Effector CD4-positive, alpha-beta T cell (primary cell): Measurements from ENCODE around the gene S100A6.
A peak's percentile ranks its signal among the peaks of the same experiment; 100 is the strongest.
"Not testable (repeated sequence)": the region's sequence is repeated elsewhere in the genome, so short reads cannot be mapped to it uniquely, and the experiment has no call there.

Source experiments
- DNase-seq: peaks from one replicate; pipeline ENCODE4 v3.0.0-alpha.2; 2020

S100A6 gene

DNA sequence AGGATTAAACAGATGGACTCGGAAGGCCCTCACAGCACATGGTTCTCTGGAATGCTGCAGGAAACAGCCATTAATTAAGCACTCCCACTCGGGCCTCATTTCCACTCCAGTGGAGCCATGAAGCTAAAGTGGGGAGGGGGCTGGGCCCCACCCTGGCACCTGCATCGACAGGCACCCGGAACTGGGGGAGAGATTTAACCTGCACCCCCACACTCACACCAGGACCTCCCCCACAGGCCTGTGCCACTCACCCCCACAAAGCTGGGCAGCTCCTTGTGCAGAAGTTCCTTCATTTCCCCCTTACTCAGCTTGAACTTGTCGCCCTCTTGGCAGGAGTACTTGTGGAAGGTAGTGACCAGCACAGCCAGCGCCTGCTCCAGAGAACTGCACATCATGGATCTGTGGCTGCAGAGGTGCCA, 27.7 kb upstream of the S100A6 start:
- DNase-seq = no peak

DNA sequence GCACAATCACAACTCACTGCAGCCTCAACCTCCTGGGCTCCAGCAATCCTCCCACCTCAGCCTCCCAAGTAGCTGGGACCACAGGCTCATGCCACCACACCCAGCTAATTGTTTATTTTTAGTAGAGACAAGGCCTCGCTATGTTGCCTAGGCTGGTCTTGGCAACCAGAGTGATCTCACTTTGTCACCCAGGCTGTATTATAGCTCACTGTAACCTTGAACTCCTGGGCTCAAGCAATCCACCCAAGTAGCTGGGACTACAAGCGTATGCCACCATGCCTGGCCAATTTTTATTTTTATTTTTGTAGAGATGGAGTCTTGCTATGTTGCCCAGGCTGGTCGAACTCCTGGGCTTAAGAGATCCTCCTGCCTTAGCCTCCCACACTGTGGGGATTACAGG, 26.2 kb upstream of the S100A6 start:
- DNase-seq = not testable (repeated sequence)

DNA sequence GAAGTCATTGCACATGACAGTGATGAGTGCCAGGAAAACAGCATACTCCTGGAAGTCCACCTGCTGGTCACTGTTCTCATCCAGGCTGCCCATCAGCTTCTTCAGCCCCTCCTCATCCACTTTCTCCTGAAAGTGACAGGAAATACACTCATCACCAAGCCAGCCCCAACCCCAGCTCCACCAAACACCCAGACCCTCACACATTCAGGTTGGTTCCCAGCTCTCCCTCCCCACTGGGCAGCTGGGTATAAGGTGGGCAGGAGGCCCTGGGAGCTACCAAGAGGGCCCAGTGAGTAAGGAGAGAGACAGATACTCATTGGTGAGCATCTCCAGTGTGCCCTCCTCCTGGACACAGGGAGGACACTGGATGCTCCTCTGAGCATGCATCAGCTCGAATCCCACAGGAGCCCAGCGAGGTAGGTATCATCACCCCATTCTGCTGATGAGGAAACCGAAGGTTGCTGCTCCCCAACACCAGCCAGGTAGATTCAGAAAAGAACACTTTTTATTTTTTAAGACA, 25.7 kb upstream of the S100A6 start:
- no peak for DNase-seq

GRCh38 chr1:153560771-153561465, 25.1 kb upstream of the S100A6 start:
- DNase-seq = no peak

DNA sequence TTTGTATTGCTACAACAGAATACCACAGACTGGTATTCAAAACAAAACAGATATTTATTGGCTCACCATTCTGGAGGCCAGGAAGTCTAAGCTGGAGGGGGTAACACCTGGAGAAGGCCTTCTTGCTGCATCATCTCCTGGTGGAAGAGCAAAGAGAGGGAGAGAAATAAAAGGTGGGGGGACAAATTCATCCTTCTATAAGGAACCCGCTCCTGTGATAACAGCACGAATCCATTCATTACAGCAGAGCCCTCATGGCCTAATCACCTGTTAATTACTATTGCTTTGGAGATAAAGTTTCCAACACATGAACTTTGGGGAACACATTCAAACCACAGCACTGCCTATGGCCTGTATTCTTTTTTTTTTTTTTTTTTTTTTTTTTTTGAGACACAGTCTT, 24.4 kb upstream of the S100A6 start:
- no peak for DNase-seq

- DNase-seq = no peak
Observed at GRCh38 chr1:153557877-153558276, 22.1 kb upstream of the S100A6 start.

DNA sequence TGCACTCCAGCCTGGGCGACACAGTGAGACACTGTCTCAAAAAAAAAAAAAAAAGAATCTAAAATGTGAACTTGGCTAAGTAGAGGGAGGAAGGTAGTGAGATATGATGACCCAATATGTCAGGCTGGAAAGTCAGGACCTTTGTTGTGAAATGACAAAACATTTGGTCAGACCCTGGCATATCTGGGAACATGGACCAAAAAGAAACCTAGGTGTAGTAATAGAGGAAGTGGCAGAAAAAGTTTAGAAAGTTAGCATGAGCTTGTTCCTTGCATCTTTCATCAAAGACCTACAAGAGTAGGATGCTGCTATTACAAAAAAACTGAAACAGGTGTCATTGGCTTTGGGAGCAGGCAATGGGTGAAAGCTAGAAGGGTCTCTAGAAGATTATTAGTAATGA, 20.6 kb upstream of the S100A6 start:
- no peak for DNase-seq

- no peak for DNase-seq
Observed at GRCh38 chr1:153553830-153554541, 18.2 kb upstream of the S100A6 start.

DNA sequence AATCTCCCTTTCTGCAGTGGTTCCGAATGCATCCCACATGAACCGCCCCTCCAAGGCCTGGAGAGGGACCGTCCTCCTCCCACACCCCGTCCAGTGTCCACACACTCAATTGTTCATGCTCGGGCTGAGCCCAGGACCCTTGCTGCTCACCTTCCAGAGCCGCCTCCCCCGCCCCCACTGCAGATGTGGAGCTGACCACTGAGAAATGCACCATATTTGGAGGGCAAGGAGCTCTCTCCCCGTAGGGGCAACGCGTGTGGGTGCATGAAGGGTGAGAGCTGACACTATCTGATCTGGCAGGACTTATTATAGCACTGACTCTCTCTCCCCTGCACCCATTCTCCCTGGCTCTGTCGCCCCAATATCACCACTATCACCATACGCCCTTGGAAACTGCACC, 17.3 kb upstream of the S100A6 start:
- DNase-seq = no peak

DNA sequence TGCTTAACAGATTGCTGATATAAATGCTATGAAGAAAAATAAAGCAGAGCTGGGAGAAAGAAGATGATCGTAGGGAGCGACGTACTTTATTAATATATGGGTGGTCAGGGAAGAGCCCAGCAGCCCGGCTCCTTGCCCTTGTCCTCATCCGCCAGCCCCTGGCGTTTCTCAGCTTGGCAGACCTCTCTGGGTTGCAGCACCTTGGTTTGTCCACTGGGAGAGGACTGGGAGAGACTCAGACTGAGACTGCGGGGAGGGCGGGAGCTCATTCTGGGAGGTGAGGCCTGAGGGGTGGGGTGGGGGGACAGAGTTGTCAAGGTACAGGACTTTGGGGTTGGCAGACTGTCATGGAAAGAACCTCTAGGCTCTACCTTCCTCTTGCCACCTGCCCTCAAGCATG, 16.5 kb upstream of the S100A6 start:
- DNase-seq = no peak

- no peak for DNase-seq
Observed at GRCh38 chr1:153550827-153551500, 15.2 kb upstream of the S100A6 start.

- no peak for DNase-seq
Observed at GRCh38 chr1:153550398-153550758, 14.6 kb upstream of the S100A6 start.

- DNase-seq = no peak
Observed at GRCh38 chr1:153549741-153550397, 14.1 kb upstream of the S100A6 start.

DNA sequence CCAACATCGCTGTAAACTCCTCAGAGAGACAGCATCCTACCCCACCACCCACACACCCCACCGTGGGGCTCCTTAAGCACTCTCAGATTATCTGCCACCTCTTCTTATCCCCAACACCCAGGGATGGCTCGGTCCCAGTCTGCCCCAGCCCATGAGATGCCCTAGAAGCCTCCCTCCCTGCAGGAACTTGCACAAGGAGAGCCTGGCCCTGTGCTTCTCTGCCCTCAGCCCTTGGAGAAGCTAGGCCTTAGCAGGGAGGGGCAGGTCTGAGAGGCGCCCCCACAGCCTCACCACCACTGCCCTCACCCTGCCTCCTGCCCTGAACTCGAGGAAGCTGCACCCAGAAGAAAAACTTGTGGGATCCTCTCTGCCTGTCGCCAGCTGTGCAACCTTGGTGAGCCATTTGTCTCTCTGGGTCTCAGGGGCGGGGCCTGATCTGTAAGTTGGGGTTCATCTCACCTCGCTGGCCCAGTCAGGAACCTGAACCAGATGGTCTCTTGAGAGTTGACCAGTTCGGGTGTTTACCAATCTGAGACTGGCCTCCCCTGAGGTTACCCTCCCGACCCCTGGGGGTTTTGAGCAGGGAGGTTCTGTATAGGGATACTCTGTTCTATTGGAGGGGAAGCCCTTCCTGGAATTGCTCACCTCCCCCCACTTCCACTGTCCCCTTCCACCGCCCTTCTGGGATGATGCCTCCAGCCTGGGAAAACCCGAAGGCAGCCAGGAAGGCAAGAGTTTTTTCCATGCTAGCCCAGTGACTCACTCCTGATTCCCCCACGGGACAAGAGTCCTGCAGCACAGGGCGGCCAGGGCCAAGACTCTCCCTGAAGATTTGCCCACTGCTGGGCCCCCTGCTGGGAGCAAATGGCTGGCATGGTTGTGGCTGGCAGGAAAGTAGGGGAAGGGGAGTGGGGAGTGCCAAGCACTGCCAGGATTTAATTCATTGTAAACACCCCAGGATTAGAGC, 13.2 kb upstream of the S100A6 start, which contains the start of gene S100A3:
TSS of gene S100A3 (minus strand) at position 537 of the 967 bp plus-strand sequence. CDS start 773 bp downstream, outside the sequence.
- DNase-seq = no peak

GRCh38 chr1:153547560-153548551, 12.1 kb upstream of the S100A6 start:
- no peak for DNase-seq

- DNase-seq = no peak
Observed at GRCh38 chr1:153546796-153547559, 11.2 kb upstream of the S100A6 start.

- no peak for DNase-seq
Observed at GRCh38 chr1:153546371-153546770, 10.6 kb upstream of the S100A6 start.

DNA sequence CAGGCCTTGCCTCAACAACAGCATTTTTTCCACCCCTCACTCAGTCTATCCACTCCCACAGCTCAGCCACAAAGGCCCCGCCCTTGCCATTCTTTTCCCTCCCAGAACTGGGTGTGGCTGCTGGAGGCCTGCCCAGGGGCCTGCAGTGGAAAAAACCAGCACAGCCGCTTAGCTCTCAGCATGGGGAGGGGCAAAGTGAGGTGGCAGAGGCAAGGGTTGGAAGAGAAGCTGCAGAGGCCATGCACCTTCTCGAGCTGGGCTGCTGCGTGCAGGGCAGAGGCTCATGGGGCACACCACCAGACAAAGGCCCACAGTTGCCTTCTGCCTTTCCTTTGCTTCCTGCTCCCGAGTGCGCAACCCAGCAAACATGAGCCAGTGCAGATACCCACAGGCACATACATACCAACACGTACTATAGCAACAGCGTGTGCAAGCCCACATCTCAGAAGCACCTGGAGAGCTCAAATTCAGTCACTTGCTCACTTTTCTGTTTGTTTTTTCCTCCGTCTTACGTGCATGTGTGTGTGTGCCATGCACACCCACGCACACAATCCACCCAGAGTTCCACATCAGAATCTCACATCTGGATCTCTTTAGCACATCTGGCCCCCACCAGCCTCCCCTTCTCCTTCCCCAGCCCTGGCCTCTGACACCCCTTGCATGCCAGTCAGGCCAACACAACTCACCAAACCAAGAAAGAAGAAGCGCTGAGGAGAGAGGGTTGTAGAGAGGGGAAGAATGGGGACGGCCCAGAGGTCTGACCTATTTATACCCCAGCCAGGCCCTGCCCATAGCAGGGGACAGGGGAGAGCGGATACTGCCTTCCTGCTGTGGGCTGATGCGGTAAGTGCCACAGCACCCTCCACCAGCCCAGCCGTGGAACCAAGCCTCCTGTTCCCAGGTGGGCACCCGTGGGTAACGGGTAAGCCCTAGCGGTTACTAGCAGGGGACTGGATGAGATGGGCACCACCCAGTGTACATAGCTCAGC, 9.6 kb upstream of the S100A6 start, which contains the start of gene S100A4:
TSS of gene S100A4 (minus strand) at position 740 of the 989 bp plus-strand sequence. CDS start 1,012 bp downstream, outside the sequence.
- peak; percentile 64 for DNase-seq
